SKM-1 treated with dmso at 0.1 percent for 144 hours (cell line): ENCODE data around the gene STK10.
A peak's percentile ranks its signal among the peaks of the same experiment; 100 is the strongest.

Experiments
- DNase-seq: peaks from one replicate; lab custom pipeline; 2025; ENCODE audit not compliant: unreplicated experiment; lab: John Stamatoyannopoulos, UW

Gene STK10

GRCh38 chr5:172144931-172145869, 42.8 kb downstream of the STK10 start:
- no peak for DNase-seq

GRCh38 chr5:172144291-172144815, 43.7 kb downstream of the STK10 start:
- DNase-seq: no peak

GRCh38 chr5:172143875-172144274, 44.1 kb downstream of the STK10 start:
- DNase-seq: no peak

GRCh38 chr5:172142709-172143215, 45.3 kb downstream of the STK10 start:
- DNase-seq: no peak

- no peak for DNase-seq
These were observed 46.1 kb downstream of the STK10 start for GRCh38 chr5:172141949-172142319.

GRCh38 chr5:172140866-172141265, 47.2 kb downstream of the STK10 start:
- DNase-seq: no peak

- DNase-seq: no peak
These were observed 47.9 kb downstream of the STK10 start for GRCh38 chr5:172140120-172140519.

- no peak for DNase-seq
These were observed 51.0 kb downstream of the STK10 start for GRCh38 chr5:172137046-172137445.

GRCh38 chr5:172133359-172134029, 54.5 kb downstream of the STK10 start:
- peak; percentile 97 for DNase-seq

- no peak for DNase-seq
These were observed 56.3 kb downstream of the STK10 start for GRCh38 chr5:172131690-172132089.

GRCh38 chr5:172129256-172129910, 58.6 kb downstream of the STK10 start:
- DNase-seq: no peak

GRCh38 chr5:172127581-172127980, 60.4 kb downstream of the STK10 start:
- no peak for DNase-seq

- DNase-seq: no peak
These were observed 64.7 kb downstream of the STK10 start for GRCh38 chr5:172123269-172123692.

GRCh38 chr5:172119921-172120688, 67.9 kb downstream of the STK10 start:
- no peak for DNase-seq

- DNase-seq: no peak
These were observed 69.1 kb downstream of the STK10 start for GRCh38 chr5:172118891-172119290.

- no peak for DNase-seq
These were observed 69.9 kb downstream of the STK10 start for GRCh38 chr5:172117977-172118701.

GRCh38 chr5:172115541-172115982, 72.5 kb downstream of the STK10 start:
- peak; percentile 57 for DNase-seq

- DNase-seq: peak; percentile 97
These were observed 73.1 kb downstream of the STK10 start for GRCh38 chr5:172114875-172115422.

GRCh38 chr5:172113036-172113435, 75.0 kb downstream of the STK10 start:
- peak; percentile 36 for DNase-seq
